IMR-90 (cell line): ENCODE measurements around the gene CENPT.
"Not testable (repeated sequence)": the region's sequence is repeated elsewhere in the genome, so short reads cannot be mapped to it uniquely, and the experiment has no call there.

Source experiments
- BHLHE40 ChIP-seq: fragments of 150-350 bp; IDR thresholded peaks from 2 replicates; pipeline ENCODE4 v1.6.1; 2016; ENCODE audit warnings: mild to moderate bottlenecking, low read depth, low read length
- CHD1 ChIP-seq: IDR thresholded peaks from 2 replicates; pipeline ENCODE4 v1.6.1; 2012; ENCODE audit warnings: low read depth, low read length, improper control_type of control experiment
- CTCF ChIP-seq: conservative IDR thresholded peaks from 2 replicates; pipeline ENCODE4 v1.5.1; 2012; ENCODE audit warnings: mild to moderate bottlenecking, low read depth, low read length, improper control_type of control experiment
- POLR2A ChIP-seq: IDR thresholded peaks from 2 replicates; pipeline ENCODE4 v1.6.1; 2012; ENCODE audit warnings: mild to moderate bottlenecking, low read depth, low read length
- SMC3 ChIP-seq: fragments of 150-350 bp; IDR thresholded peaks from 2 replicates; pipeline ENCODE4 v1.6.1; 2016; ENCODE audit warnings: low read depth, mild to moderate bottlenecking, antibody characterized with exemption, low read length, moderate library complexity

- not testable (repeated sequence) for TF ChIP-seq POLR2A, CHD1, CTCF, SMC3, BHLHE40
These were observed 16.6 kb upstream of the CENPT start for GRCh38 chr16:67864044-67864443.
